HepG2 (cell line): ENCODE results near the gene TCFL5. TPM values are rescaled to one million over a fixed set of nuclear protein-coding genes. Genes with fewer than 3 reads are reported as not detected.

ENCODE experiments used
- CC2D1A ChIP-seq: sonication (generic); formaldehyde crosslinking; IDR thresholded peaks from 2 replicates; pipeline ENCODE4 v1.8.1; 2023; ENCODE audit warnings: mild to moderate bottlenecking, missing genetic modification reagents
- CEBPG ChIP-seq: IDR thresholded peaks from 2 replicates; pipeline ENCODE4 v1.6.1; 2016
- CHD4 ChIP-seq: fragments of 200-600 bp; sonication (generic); IDR thresholded peaks from 2 replicates; pipeline ENCODE4 v1.7.0; 2017; ENCODE audit warnings: mild to moderate bottlenecking, low read length, borderline replicate concordance
- CREB1 ChIP-seq, 2 experiments: fragments of 450-650 bp in 1 of 2; IDR thresholded peaks; 2 replicates each; pipeline ENCODE4 v1.6.1; 2016 to 2017; ENCODE audit warnings: control low read depth in 1 of 2, mild to moderate bottlenecking in 1 of 2, missing compliant biosample characterization in 1 of 2, missing genetic modification characterization in 1 of 2
- ETS1 ChIP-seq: sonication (generic); formaldehyde crosslinking; IDR thresholded peaks from 2 replicates; pipeline ENCODE4 v1.4.0; 2020; ENCODE audit warnings: missing genetic modification reagents
- GATAD2A ChIP-seq: IDR thresholded peaks from 2 replicates; pipeline ENCODE4 v1.6.1; 2016
- HNRNPK ChIP-seq: fragments of 200-400 bp; formaldehyde crosslinking; IDR thresholded peaks from 2 replicates; pipeline ENCODE4 v1.6.1; 2018; ENCODE audit warnings: low read length, low read depth, moderate library complexity, mild to moderate bottlenecking; ENCODE audit not compliant: poor library complexity, severe bottlenecking
- KLF11 ChIP-seq: IDR thresholded peaks from 2 replicates; pipeline ENCODE4 v1.6.1; 2016; ENCODE audit warnings: missing compliant biosample characterization
- MTF2 ChIP-seq: sonication (generic); formaldehyde crosslinking; IDR thresholded peaks from 2 replicates; pipeline ENCODE4 v1.5.0; 2020; ENCODE audit warnings: missing genetic modification reagents, borderline replicate concordance
- PHF8 ChIP-seq: sonication (generic); formaldehyde crosslinking; IDR thresholded peaks from 2 replicates; pipeline ENCODE4 v1.5.0; 2020; ENCODE audit warnings: missing genetic modification reagents
- POLR2AphosphoS5 ChIP-seq: IDR thresholded peaks from 2 replicates; pipeline ENCODE4 v1.6.1; 2012; ENCODE audit warnings: low read depth, low read length
- RFX3 ChIP-seq: IDR thresholded peaks from 2 replicates; pipeline ENCODE4 v1.6.1; 2016; ENCODE audit warnings: missing biosample characterization, missing genetic modification reagents
- RFXAP ChIP-seq: sonication (generic); formaldehyde crosslinking; IDR thresholded peaks from 2 replicates; pipeline ENCODE4 v1.4.0; 2020; ENCODE audit warnings: missing genetic modification reagents, borderline replicate concordance
- SMAD1 ChIP-seq: sonication (generic); formaldehyde crosslinking; IDR thresholded peaks from 2 replicates; pipeline ENCODE4 v1.4.0; 2020; ENCODE audit warnings: missing genetic modification reagents, low read depth, mild to moderate bottlenecking, borderline replicate concordance
- THAP11 ChIP-seq: IDR thresholded peaks from 2 replicates; pipeline ENCODE4 v1.6.1; 2016; ENCODE audit warnings: missing biosample characterization, missing genetic modification reagents
- USF2 ChIP-seq, 2 experiments: sonication (generic) in 1 of 2; formaldehyde crosslinking in 1 of 2; IDR thresholded peaks; 2 replicates each; pipeline versions ENCODE4 v1.5.1 to v1.6.1; 2011 to 2020; ENCODE audit warnings: borderline replicate concordance in 1 of 2, low read depth in 1 of 2, low read length in 1 of 2, mild to moderate bottlenecking in 1 of 2, missing genetic modification reagents in 1 of 2, moderate library complexity in 1 of 2
- XRCC5 ChIP-seq: fragments of 200-400 bp; formaldehyde crosslinking; optimal IDR thresholded peaks from 2 replicates; pipeline ENCODE3; 2017; ENCODE audit warnings: mild to moderate bottlenecking, low read length
- ZBTB20 ChIP-seq: sonication (generic); formaldehyde crosslinking; IDR thresholded peaks from 2 replicates; pipeline ENCODE4 v1.8.1; 2023; ENCODE audit warnings: missing genetic modification reagents, low read depth, mild to moderate bottlenecking, borderline replicate concordance
- ZNF230 ChIP-seq: sonication (generic); formaldehyde crosslinking; IDR thresholded peaks from 2 replicates; pipeline ENCODE4 v1.4.0; 2020; ENCODE audit warnings: mild to moderate bottlenecking, missing genetic modification reagents
- ZNF292 ChIP-seq: sonication (generic); formaldehyde crosslinking; IDR thresholded peaks from 2 replicates; pipeline ENCODE4 v1.8.1; 2022; ENCODE audit warnings: mild to moderate bottlenecking, low read depth, missing genetic modification reagents, borderline replicate concordance
- ZNF547 ChIP-seq: sonication (generic); formaldehyde crosslinking; IDR thresholded peaks from 2 replicates; pipeline ENCODE4 v1.5.1; 2020; ENCODE audit warnings: mild to moderate bottlenecking, missing genetic modification reagents
- ZNF552 ChIP-seq: sonication (generic); formaldehyde crosslinking; IDR thresholded peaks from 2 replicates; pipeline ENCODE4 v1.9.0; 2022; ENCODE audit warnings: missing genetic modification reagents, mild to moderate bottlenecking, borderline replicate concordance
- ZNF713 ChIP-seq: sonication (generic); formaldehyde crosslinking; IDR thresholded peaks from 2 replicates; pipeline ENCODE4 v1.4.0; 2020; ENCODE audit warnings: mild to moderate bottlenecking, missing genetic modification reagents
- ZNF773 ChIP-seq: sonication (generic); formaldehyde crosslinking; IDR thresholded peaks from 2 replicates; pipeline ENCODE4 v1.4.0; 2020; ENCODE audit warnings: missing genetic modification reagents, borderline replicate concordance
- ZNF780A ChIP-seq: sonication (generic); formaldehyde crosslinking; IDR thresholded peaks from 2 replicates; pipeline ENCODE4 v1.8.0; 2022; ENCODE audit warnings: mild to moderate bottlenecking, missing genetic modification reagents, moderate library complexity
- ZNF883 ChIP-seq: sonication (generic); formaldehyde crosslinking; IDR thresholded peaks from 2 replicates; pipeline ENCODE4 v1.5.1; 2020; ENCODE audit warnings: mild to moderate bottlenecking, missing genetic modification reagents; ENCODE audit errors: not compliant biosample characterization
- polyA plus RNA-seq, 8 experiments: library from polyadenylated mRNA; depleted of rRNA in 3 of 8; stranded (reverse) in 7 of 8; unstranded in 1 of 8; fragments of >200 nt; fragmentation: Illumina TruSeq in 4 of 8; extraction: Trizol in 4 of 8; gene quantifications; 2 replicates each; pipeline versions ENCODE4 v1.2.1 to v1.2.3, GENCODE V29; 2011 to 2016; ENCODE audit warnings: low read depth in 4 of 8, missing spikeins in 1 of 8, mixed read lengths in 1 of 8; ENCODE audit not compliant: insufficient read depth in 1 of 8
- total RNA-seq, 5 experiments: library from RNA; depleted of rRNA; stranded (reverse); fragments of >200 nt; fragmentation: Illumina TruSeq; extraction: Trizol; gene quantifications; 2 replicates each; pipeline ENCODE4 v1.2.3, GENCODE V29; 2016; ENCODE audit warnings: low read depth in 1 of 5

TCFL5 gene
- total and polyA plus RNA-seq, 2 of the 13 experiments (the other 11 are each of a cell fraction or from before 2014, with no cell fraction given), result 14.8 to 20.0 TPM

GRCh38 chr20:62818592-62819493 is 42.8 kb downstream of the TCFL5 start (continued):
- no peak for TF ChIP-seq ZNF773 (CRISPR knock-in tag)
- peak; percentile 82 for TF ChIP-seq GATAD2A (CRISPR knock-in tag)
- TF ChIP-seq MTF2 (CRISPR knock-in tag), result no peak; the same call in 1 of the 2 replicates
- TF ChIP-seq ZNF292 (CRISPR knock-in tag), result peak; percentile 70
- TF ChIP-seq THAP11, result peak; percentile 57
- no peak; the same call in 1 of the 2 replicates for TF ChIP-seq CC2D1A (CRISPR knock-in tag)
- no peak for TF ChIP-seq RFX3 (CRISPR knock-in tag)
- no peak for TF ChIP-seq ZNF230
- peak; percentile 97 for TF ChIP-seq ZNF713 (CRISPR knock-in tag)
- 0 out of 2 replicates have a peak, but pooled peaks have one; percentile 81 for TF ChIP-seq ZNF552 (CRISPR knock-in tag)
- peak; percentile 20; the same call in 1 of the 2 replicates for TF ChIP-seq ZBTB20 (CRISPR knock-in tag)
- TF ChIP-seq CEBPG, result no peak
- no peak for TF ChIP-seq CREB1 (IDR thresholded peaks at IDR 0.05)
- TF ChIP-seq CREB1 (CRISPR knock-in tag; IDR thresholded peaks at IDR 0.05), result no peak
- no peak for TF ChIP-seq ZNF780A (CRISPR knock-in tag)
- TF ChIP-seq RFXAP, result no peak
- TF ChIP-seq KLF11, result peak; percentile 43; the same call in 1 of the 2 replicates
- TF ChIP-seq ETS1, result no peak
- no peak for TF ChIP-seq POLR2AphosphoS5
- TF ChIP-seq PHF8, result peak; percentile 69
- no peak for TF ChIP-seq HNRNPK
- no peak for TF ChIP-seq ZNF547 (CRISPR knock-in tag)
- peak; percentile 12 for TF ChIP-seq ZNF883
- TF ChIP-seq USF2 (IDR thresholded peaks at IDR 0.05; ENCODE audit: low read depth, low read length), result no peak
- TF ChIP-seq USF2 (CRISPR knock-in tag; IDR thresholded peaks at IDR 0.05; ENCODE audit: borderline replicate concordance), result no peak
- TF ChIP-seq CHD4, result peak; percentile 94
- TF ChIP-seq XRCC5, result peak; percentile 83
- peak; percentile 96; the same call in 1 of the 2 replicates for TF ChIP-seq SMAD1 (CRISPR knock-in tag)
